Adipocyte (in vitro differentiated cells): ENCODE data around the gene STT3B.

Source experiments
- DNase-seq: peaks from one replicate; pipeline ENCODE4 v3.0.0-alpha.2; 2015; ENCODE audit warnings: low read depth
- H3K27me3 ChIP-seq: replicated peaks from 2 replicates; pipeline ENCODE4 v1.7.0; 2013; ENCODE audit warnings: mild to moderate bottlenecking, low read length, moderate library complexity; ENCODE audit not compliant: control insufficient read depth, insufficient read depth
- H3K36me3 ChIP-seq: 2 replicates; pipeline ENCODE4 v1.7.0; 2013; ENCODE audit warnings: low read length, mild to moderate bottlenecking, moderate library complexity; ENCODE audit not compliant: control insufficient read depth, insufficient read depth, severe bottlenecking
- H3K4me1 ChIP-seq: 2 replicates; pipeline ENCODE4 v1.7.0; 2013; ENCODE audit warnings: mild to moderate bottlenecking, low read length, moderate library complexity; ENCODE audit not compliant: control insufficient read depth, insufficient read depth
- H3K4me3 ChIP-seq: 2 replicates; pipeline ENCODE4 v1.7.0; 2013; ENCODE audit warnings: mild to moderate bottlenecking, low read length, moderate library complexity
- H3K9ac ChIP-seq: 2 replicates; pipeline ENCODE4 v1.7.0; 2013; ENCODE audit warnings: mild to moderate bottlenecking, low read length, moderate library complexity
- H3K9me3 ChIP-seq: 2 replicates; pipeline ENCODE4 v1.7.0; 2013; ENCODE audit warnings: mild to moderate bottlenecking, low read length, moderate library complexity; ENCODE audit not compliant: control insufficient read depth

Gene STT3B

DNA sequence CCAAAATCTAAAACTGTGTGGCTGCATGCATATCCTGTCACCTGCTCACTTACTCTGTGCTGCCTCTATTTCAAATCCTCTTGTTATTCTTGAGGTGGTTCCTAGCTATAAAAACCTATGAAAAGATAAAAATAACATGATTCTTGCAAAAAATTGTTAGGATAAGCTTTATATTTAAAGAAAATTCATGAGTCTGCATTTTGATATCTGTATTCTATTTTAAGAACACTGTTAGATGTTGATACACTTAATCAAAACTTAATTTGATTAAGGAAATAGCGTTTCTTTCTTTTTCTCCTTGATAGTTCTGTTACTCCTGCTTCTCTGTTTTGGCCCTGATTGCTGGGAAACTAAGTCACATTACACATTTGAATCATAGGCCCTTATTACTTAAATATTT is 22.5 kb downstream of the STT3B start:
- no peak for DNase-seq
- Histone ChIP-seq H3K36me3 (no peaks in the 10 kb centered on the region), H3K4me3 (no peak overlapping the region), H3K9me3 (peaks cover 5% of the 10 kb centered on the region), H3K27me3 (no peaks in the 10 kb centered on the region), H3K9ac (no peak overlapping the region), H3K4me1 (no peaks in the 10 kb centered on the region)

DNA sequence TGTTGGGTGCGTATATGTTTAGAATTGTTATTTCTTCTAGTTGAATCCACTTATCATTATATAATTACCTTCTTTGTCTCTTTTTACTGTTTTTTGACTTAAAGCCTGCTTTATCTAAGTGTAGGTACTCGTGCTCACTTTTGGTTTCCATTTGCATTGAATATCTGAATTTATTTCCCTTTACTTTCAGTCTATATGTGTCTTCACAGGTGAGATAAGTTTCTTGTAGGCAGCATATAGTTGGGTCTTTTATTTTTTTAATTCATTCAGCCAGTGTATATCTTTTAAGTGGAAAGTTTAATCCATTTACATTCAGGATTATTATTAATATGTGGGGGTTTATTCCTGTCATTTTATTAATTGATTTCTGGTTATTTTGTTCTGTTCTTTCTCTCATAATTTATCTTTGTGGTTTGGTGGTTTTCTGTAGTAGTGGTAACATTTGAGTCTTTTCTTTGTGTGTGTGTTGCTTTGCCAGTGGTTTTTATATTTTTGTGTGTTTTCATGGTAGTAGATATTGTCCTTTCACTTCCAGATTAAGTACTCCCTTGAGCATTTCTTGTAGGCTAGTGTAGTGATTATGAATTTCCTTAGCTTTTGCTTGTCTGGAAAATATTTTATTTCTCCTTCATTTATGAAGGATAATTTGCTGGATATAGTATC is 27.3 kb downstream of the STT3B start:
- H3K27me3 ChIP-seq, result no peaks in the 10 kb centered on the region
- peaks cover 2% of the 10 kb centered on the region for H3K4me1 ChIP-seq
- H3K9ac ChIP-seq, result no peak overlapping the region
- no peaks in the 10 kb centered on the region for H3K36me3 ChIP-seq
- H3K4me3 ChIP-seq, result no peak overlapping the region
- H3K9me3 ChIP-seq, result peaks cover 12% of the 10 kb centered on the region
- no peak for DNase-seq

DNA sequence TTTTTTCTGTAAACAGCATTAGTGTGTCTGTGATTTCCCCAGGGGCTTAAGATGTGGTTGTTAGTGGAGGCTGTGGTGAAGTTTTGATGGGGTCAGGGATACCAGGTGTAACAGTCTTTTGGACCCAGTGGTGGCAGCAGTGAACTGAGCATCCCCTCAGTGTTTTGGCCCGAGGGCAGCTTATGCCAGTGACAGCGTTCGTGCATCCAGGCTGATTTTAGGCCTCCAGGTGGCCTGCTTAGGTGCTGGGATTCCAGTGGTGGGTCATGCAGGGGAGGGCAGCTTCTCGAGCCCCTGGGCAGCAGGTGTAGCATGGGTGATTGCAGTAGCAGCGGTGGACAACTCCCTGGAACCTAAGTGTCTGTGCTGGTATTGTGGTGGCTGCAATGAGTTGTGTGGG is 29.2 kb downstream of the STT3B start:
- Histone ChIP-seq H3K4me1 (peaks cover 10% of the 10 kb centered on the region), H3K36me3 (no peaks in the 10 kb centered on the region), H3K9ac (no peak overlapping the region), H3K9me3 (peaks cover 12% of the 10 kb centered on the region), H3K4me3 (no peak overlapping the region), H3K27me3 (no peaks in the 10 kb centered on the region)
- no peak for DNase-seq

DNA sequence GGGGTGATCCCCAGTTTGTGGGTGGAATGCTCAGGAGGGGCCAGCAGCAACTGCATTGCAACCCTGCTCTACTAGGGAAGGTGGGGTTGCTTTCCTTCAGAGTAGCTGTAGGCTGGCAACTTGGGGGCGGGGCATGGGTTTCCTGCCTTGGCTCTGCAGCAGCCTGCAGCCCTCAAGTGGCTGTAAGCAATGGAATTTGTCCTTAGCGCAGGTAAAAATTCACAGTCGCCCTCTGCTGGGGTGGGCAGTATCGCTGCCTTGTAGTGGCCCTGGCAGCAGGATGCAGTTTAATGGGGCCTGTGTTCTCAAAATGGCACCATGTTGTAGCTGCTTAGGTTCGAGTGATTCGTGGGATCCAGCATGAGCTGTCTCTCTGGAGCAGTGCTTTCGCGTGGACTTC is 29.8 kb downstream of the STT3B start:
- Histone ChIP-seq H3K4me1 (peaks cover 10% of the 10 kb centered on the region), H3K4me3 (no peak overlapping the region), H3K27me3 (no peaks in the 10 kb centered on the region), H3K9me3 (peaks cover 12% of the 10 kb centered on the region), H3K9ac (no peak overlapping the region), H3K36me3 (no peaks in the 10 kb centered on the region)
- DNase-seq, result no peak

DNA sequence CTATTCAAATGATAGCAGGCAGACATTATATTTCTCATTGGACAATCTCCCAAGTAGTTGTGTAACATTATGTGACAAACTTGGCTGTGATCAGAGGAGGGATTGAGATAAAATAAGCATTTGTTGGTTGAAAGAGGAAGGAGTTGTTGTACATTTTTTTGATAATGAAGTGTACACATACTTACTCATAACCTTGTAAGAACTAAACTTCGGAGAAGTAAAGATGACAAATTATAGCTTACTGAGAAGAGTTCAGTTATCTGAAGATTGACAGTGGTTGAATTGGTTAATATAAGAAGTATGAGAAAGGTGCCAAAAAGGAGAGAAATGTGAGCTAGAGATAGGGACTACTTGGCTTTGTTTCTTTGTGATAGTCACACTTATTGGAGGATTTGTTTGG is 32.6 kb downstream of the STT3B start:
- Histone ChIP-seq H3K27me3 (no peaks in the 10 kb centered on the region), H3K4me3 (no peak overlapping the region), H3K4me1 (peaks cover 10% of the 10 kb centered on the region), H3K9ac (no peak overlapping the region), H3K9me3 (peaks cover 6% of the 10 kb centered on the region), H3K36me3 (no peaks in the 10 kb centered on the region)
- no peak for DNase-seq

DNA sequence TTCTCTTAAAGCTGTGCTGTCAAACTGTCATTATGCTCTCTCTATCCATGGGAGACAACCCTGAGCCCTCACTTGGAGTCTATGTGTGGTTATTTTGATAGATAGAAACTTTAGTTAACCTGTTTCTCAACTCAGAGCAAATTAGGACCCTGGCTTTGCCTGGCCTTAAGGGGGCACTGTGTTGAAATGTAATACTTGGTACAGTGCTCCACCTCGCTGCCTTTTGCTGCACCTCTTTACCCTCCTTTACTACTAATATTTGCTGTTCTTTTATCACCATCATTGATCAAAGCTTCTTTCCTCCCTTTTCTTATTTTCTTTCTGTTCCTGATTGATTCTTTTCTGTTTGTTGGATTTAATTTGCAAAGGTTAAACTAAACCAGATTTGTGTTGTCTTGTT is 34.3 kb downstream of the STT3B start:
- H3K36me3 ChIP-seq, result no peaks in the 10 kb centered on the region
- DNase-seq, result no peak
- peaks cover 10% of the 10 kb centered on the region for H3K4me1 ChIP-seq
- no peak overlapping the region for H3K4me3 ChIP-seq
- no peaks in the 10 kb centered on the region for H3K9me3 ChIP-seq
- no peak overlapping the region for H3K9ac ChIP-seq
- no peaks in the 10 kb centered on the region for H3K27me3 ChIP-seq

DNA sequence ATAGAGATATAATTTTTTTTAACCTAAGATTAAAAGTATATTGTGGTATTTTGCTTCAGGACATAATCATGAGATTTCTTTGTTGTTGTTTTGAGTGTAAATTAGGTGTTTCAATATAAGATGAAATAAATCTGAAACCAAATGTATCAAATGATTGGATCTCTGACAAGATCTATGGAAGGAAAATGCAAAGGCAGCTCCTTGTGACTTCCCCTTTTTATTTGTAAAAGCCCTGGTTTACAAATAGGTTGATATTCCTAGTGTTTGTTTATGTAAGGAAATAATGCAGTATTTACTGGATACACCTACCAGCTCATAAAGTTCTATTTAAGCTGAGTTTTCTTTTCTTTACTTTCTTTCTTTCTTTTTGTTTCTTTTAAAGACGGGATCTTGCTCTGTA is 35.9 kb downstream of the STT3B start:
- Histone ChIP-seq H3K4me3 (no peak overlapping the region), H3K4me1 (peaks cover 10% of the 10 kb centered on the region), H3K36me3 (no peaks in the 10 kb centered on the region), H3K27me3 (no peaks in the 10 kb centered on the region), H3K9ac (no peak overlapping the region), H3K9me3 (no peaks in the 10 kb centered on the region)
- no peak for DNase-seq

DNA sequence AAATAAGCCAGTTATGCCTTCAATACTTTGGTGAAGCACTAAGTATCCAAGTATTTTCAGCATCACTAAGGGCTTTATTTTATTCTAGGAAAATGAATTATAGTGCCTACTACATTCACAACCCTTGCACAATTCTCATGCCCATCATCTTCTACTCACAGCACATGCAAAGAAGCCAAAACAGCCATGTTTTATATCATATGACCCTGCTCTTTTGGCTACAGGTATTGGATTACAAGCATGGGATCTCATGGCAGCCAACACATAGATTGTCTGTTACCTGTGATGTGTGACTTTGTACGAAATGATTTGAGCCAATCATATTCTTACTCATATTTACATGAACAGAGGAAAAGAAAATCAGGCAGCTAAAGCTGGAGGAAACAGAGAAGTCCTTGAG is 38.6 kb downstream of the STT3B start:
- H3K4me1 ChIP-seq, result no peaks in the 10 kb centered on the region
- no peaks in the 10 kb centered on the region for H3K27me3 ChIP-seq
- H3K9ac ChIP-seq, result no peak overlapping the region

DNA sequence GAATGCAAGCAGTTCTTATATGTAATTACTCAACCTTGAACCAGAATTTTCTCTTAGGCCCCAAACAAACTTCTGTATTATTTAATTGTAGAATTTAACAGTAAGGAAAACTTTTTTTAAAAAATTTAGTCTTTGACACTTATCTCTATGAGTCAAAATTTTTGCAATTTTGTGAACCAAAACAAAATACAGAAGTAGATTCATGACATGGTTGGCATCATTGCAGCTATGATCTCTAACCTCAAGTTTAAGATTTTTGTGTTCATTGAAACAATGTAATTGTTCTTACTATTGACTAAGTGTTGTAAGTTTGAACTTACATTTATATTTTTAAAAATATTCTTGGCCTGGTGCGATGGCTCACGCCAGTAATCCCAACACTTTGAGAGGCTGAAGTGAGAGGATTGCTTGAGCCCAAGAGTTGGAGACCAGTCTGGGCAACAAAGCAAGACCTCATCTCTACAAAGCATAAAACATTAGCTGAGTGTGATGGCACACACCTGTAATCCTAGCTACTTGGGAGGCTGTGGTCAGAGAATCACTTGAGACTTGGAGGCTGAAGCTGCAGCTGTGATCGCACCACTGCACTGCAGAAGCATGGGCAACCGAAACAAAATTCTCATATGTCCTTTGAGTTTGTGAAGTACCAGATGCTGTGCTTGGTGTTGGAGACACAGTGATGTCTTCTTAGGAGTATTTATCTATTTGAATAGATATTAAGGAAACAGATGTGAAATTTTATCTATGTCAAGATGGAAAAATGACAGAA is 39.7 kb downstream of the STT3B start:
- no peak overlapping the region for H3K4me3 ChIP-seq
- no peaks in the 10 kb centered on the region for H3K27me3 ChIP-seq
- H3K9me3 ChIP-seq, result no peaks in the 10 kb centered on the region
- no peak for DNase-seq
- H3K9ac ChIP-seq, result no peak overlapping the region
- no peaks in the 10 kb centered on the region for H3K4me1 ChIP-seq
- no peaks in the 10 kb centered on the region for H3K36me3 ChIP-seq

More for the DNA sequence above, 38.6 kb downstream of the STT3B start:
- no peak for DNase-seq
- H3K36me3 ChIP-seq, result no peaks in the 10 kb centered on the region
- H3K4me3 ChIP-seq, result no peak overlapping the region
- no peaks in the 10 kb centered on the region for H3K9me3 ChIP-seq

DNA sequence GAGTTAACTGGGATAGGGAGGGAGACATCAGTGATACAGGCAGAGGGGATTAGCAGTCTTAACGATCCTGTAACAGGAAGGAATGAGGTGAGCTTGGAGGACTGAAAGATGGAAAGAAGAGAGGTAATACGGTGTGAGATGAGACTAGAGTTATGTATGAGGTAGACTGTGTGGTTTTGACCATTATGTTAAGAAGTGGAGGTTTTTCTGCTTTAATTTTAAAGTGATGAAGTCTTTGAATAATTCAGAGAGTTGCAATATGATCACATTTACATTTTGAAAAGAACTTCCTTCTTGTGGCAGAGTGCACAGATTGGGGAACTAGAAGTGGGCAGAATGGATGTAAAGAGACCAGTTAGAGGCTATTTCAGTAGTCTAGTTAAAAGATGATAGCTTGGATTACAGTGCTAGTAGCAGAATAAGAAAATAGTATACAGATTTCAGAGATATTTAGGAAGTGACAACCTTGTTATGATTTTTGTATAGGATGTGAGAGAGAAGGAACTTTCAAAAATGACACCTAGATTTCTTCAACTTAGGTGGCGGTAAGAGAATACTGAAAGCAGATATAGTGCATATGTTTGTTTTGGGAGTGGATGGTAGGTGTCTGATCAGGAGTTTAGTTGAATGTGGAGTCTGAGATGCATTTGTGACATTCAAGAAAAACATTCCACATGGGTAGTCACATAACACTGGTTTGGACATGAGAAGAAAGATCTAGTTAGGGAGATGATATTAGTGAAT is 40.5 kb downstream of the STT3B start:
- Histone ChIP-seq H3K4me1 (no peaks in the 10 kb centered on the region), H3K9me3 (no peaks in the 10 kb centered on the region), H3K9ac (no peak overlapping the region), H3K36me3 (no peaks in the 10 kb centered on the region), H3K4me3 (no peak overlapping the region), H3K27me3 (no peaks in the 10 kb centered on the region)
- no peak for DNase-seq

DNA sequence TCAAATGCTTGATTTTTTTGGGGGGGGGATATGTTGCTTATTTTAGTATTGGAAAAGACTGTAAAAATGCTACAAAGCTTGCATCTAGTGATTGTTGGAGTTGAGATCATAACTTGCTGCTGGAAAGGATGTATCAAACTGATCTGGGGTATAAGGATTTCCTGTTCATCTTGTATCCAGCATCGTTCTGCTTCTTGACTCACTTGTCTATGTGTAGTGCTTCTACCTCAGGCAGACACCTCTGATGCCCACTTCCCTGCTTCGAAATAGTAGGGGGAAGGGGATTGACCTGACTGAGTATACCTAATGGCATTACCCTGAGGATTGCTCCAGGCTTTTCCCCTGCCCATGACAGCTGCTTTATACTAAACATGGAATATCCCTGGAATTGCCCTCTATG is 42.7 kb downstream of the STT3B start:
- no peaks in the 10 kb centered on the region for H3K4me1 ChIP-seq
- DNase-seq, result no peak
- H3K27me3 ChIP-seq, result no peaks in the 10 kb centered on the region
- H3K9ac ChIP-seq, result no peak overlapping the region
- no peak overlapping the region for H3K4me3 ChIP-seq
- no peaks in the 10 kb centered on the region for H3K9me3 ChIP-seq
- peaks cover 7% of the 10 kb centered on the region for H3K36me3 ChIP-seq
